Neural crest cell (in vitro differentiated cells): ENCODE data around the gene SERBP1. TPM values are rescaled to one million over a fixed set of nuclear protein-coding genes. Genes with fewer than 3 reads are reported as not detected.
"Not testable (repeated sequence)": the region's sequence is repeated elsewhere in the genome, so short reads cannot be mapped to it uniquely, and the experiment has no call there.

Experiments used
- DNase-seq: peaks from one replicate; pipeline ENCODE4 v3.0.0; 2021; ENCODE audit warnings: low read depth, mixed read lengths, low spot score
- H3K27ac Mint-ChIP-seq: one replicate; pipeline ENCODE4 v1.8.0; 2021; ENCODE audit warnings: mild to moderate bottlenecking, mixed read lengths; ENCODE audit not compliant: unreplicated experiment
- H3K27me3 Mint-ChIP-seq: 2 replicates; pipeline ENCODE4 v1.8.0; 2021; ENCODE audit warnings: low read depth, mild to moderate bottlenecking, mixed read lengths
- H3K36me3 Mint-ChIP-seq: 2 replicates; pipeline ENCODE4 v1.8.0; 2021; ENCODE audit warnings: low read depth, mild to moderate bottlenecking, mixed read lengths
- H3K4me1 Mint-ChIP-seq: 2 replicates; pipeline ENCODE4 v1.8.0; 2021; ENCODE audit warnings: mixed read lengths
- H3K4me3 Mint-ChIP-seq: one replicate; pipeline ENCODE4 v1.8.0; 2021; ENCODE audit warnings: mild to moderate bottlenecking, mixed read lengths
- H3K9me3 Mint-ChIP-seq: 2 replicates; pipeline ENCODE4 v1.8.0; 2021; ENCODE audit warnings: mixed read lengths
- CTCF ChIP-seq: fragments of 200-600 bp; sonication (generic); conservative IDR thresholded peaks from 2 replicates; pipeline ENCODE4 v1.5.0; 2021; ENCODE audit warnings: antibody characterized with exemption, mild to moderate bottlenecking
- total RNA-seq: library from RNA; stranded (reverse); gene quantifications from 2 replicates; pipeline ENCODE4 v1.2.1, GENCODE V29; 2021

Gene SERBP1
- total RNA-seq, 1 donor from 2014 or later, result 370 TPM

GRCh38 chr1:67451815-67452214, 21.6 kb upstream of the SERBP1 start:
- no peaks in the 10 kb centered on the region for H3K4me1 Mint-ChIP-seq
- H3K9me3 Mint-ChIP-seq, result no peaks in the 10 kb centered on the region
- no peak for DNase-seq
- H3K27ac Mint-ChIP-seq, result no peak overlapping the region
- no peak overlapping the region for H3K4me3 Mint-ChIP-seq
- H3K36me3 Mint-ChIP-seq, result no peaks in the 10 kb centered on the region
- H3K27me3 Mint-ChIP-seq, result peaks cover 3% of the 10 kb centered on the region
- TF ChIP-seq CTCF, result no peak

- H3K9me3 Mint-ChIP-seq, result no peaks in the 10 kb centered on the region
- no peak for TF ChIP-seq CTCF
- H3K36me3 Mint-ChIP-seq, result no peaks in the 10 kb centered on the region
- DNase-seq, result no peak
- H3K27me3 Mint-ChIP-seq, result peaks cover 4% of the 10 kb centered on the region
- no peak overlapping the region for H3K4me3 Mint-ChIP-seq
- no peaks in the 10 kb centered on the region for H3K4me1 Mint-ChIP-seq
- no peak overlapping the region for H3K27ac Mint-ChIP-seq
These were observed 21.2 kb upstream of the SERBP1 start for GRCh38 chr1:67451356-67451755.

GRCh38 chr1:67446893-67447292, 16.7 kb upstream of the SERBP1 start:
- no peak overlapping the region for H3K4me3 Mint-ChIP-seq
- no peak overlapping the region for H3K27ac Mint-ChIP-seq
- TF ChIP-seq CTCF, result no peak
- no peaks in the 10 kb centered on the region for H3K4me1 Mint-ChIP-seq
- no peaks in the 10 kb centered on the region for H3K36me3 Mint-ChIP-seq
- DNase-seq, result no peak
- peaks cover 5% of the 10 kb centered on the region for H3K27me3 Mint-ChIP-seq
- no peaks in the 10 kb centered on the region for H3K9me3 Mint-ChIP-seq

GRCh38 chr1:67446014-67446413, 15.8 kb upstream of the SERBP1 start:
- H3K9me3 Mint-ChIP-seq, DNase-seq, H3K27me3 Mint-ChIP-seq, H3K4me1 Mint-ChIP-seq, H3K4me3 Mint-ChIP-seq, H3K27ac Mint-ChIP-seq, H3K36me3 Mint-ChIP-seq: not testable (repeated sequence)

- H3K9me3 Mint-ChIP-seq, result no peaks in the 10 kb centered on the region
- DNase-seq, result no peak
- H3K27me3 Mint-ChIP-seq, result peaks cover 2% of the 10 kb centered on the region
- H3K4me1 Mint-ChIP-seq, result no peaks in the 10 kb centered on the region
- no peak overlapping the region for H3K27ac Mint-ChIP-seq
- H3K36me3 Mint-ChIP-seq, result no peaks in the 10 kb centered on the region
- TF ChIP-seq CTCF, result no peak
- H3K4me3 Mint-ChIP-seq, result no peak overlapping the region
These were observed 11.6 kb upstream of the SERBP1 start for GRCh38 chr1:67441739-67442281.

- Mint-ChIP-seq H3K27ac (no peak overlapping the region), H3K4me1 (no peaks in the 10 kb centered on the region), H3K9me3 (no peaks in the 10 kb centered on the region), H3K4me3 (no peak overlapping the region), H3K27me3 (no peaks in the 10 kb centered on the region), H3K36me3 (no peaks in the 10 kb centered on the region)
- TF ChIP-seq CTCF, result no peak
- no peak for DNase-seq
These were observed 11.0 kb upstream of the SERBP1 start for GRCh38 chr1:67441183-67441582.
